ENCODE results near the gene SLIT3. TPM values are rescaled to one million over a fixed set of nuclear protein-coding genes. Genes with fewer than 3 reads are reported as not detected.
A peak's percentile ranks its signal among the peaks of the same experiment; 100 is the strongest.

Gene SLIT3
- total RNA-seq, 1 donor from 2014 or later = 70.0 TPM

DNA sequence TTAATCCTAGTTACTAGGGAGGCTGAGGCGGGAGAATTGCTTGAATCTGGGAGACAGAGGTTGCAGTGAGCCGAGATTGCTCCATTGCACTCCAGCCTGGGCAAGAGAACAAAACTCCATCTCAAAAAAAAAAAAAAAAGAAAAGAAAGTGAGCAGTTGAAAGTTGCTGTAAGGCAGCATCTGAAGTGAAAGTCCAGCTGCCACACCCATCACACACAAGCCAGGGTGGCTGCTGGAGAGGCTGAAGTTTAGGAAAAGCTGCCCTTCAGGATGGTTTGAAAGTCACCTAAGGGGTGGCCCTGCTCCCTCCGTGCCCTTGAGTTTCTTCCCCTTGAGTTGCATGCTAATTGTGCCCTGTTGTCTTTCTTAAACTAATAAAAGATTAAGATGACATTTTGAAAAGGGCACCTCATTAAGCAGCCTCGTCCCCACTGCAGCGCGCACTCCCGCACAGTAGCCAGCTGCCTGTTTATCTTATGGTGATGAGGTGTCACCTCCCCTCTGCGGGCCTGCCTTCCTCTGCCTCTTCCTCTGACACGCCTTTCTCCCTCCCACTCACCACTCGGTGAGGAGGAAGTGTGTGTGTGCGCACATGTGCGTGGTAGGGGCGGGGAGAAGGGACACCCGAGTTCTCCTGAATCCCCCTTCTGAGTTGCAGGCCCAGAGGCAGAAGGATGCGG, 617.6 kb downstream of the SLIT3 start:
- TF ChIP-seq, protein P1, sequence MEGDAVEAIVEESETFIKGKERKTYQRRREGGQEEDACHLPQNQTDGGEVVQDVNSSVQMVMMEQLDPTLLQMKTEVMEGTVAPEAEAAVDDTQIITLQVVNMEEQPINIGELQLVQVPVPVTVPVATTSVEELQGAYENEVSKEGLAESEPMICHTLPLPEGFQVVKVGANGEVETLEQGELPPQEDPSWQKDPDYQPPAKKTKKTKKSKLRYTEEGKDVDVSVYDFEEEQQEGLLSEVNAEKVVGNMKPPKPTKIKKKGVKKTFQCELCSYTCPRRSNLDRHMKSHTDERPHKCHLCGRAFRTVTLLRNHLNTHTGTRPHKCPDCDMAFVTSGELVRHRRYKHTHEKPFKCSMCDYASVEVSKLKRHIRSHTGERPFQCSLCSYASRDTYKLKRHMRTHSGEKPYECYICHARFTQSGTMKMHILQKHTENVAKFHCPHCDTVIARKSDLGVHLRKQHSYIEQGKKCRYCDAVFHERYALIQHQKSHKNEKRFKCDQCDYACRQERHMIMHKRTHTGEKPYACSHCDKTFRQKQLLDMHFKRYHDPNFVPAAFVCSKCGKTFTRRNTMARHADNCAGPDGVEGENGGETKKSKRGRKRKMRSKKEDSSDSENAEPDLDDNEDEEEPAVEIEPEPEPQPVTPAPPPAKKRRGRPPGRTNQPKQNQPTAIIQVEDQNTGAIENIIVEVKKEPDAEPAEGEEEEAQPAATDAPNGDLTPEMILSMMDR (IDR thresholded peaks at IDR 0.05) = no peak
- peaks cover 4% of the 10 kb centered on the region for H3K4me1 ChIP-seq
- H3K27ac ChIP-seq = no peak overlapping the region
- no peaks in the 10 kb centered on the region for H3K36me3 ChIP-seq
- no peaks in the 10 kb centered on the region for H3K9me3 ChIP-seq
- intact Hi-C loops (cut with DNase I) = no loop called here
- no peak for DNase-seq
- no peaks in the 10 kb centered on the region for H3K27me3 ChIP-seq
- ATAC-seq = peak; percentile 37
- H3K4me3 ChIP-seq = no peak overlapping the region

DNA sequence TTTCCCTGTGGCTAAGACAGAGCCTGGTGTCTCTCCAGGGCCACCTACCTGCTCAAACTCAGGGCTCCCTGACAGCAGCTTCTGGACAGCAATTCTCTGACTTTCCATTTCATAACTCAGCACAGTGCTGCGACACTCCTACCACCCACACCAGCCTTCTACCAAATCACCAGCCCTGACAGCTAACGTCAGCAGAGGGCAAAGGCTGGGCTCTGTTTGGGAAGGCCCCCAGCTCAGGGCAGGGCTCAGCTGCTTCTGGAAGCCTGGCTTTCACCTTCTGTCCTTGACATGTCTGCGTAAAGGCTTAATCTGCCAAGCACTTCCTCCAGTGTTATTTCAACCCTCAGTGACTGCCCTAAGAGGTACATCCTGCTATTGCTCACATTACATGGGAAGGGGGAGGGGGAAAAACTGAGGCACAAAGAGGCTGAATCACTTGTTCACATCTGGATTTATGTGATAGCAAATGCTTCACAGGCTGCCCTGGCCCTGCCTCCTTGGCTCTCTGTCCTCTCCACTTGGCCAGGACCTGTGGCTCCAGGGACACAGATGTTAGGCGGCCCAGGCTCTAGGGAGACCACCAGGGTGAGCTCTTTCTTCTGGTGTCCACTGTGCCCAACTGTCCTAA, 619.3 kb downstream of the SLIT3 start:
- intact Hi-C loops (cut with DNase I) = no loop called here
- Histone ChIP-seq H3K27ac (peak overlapping the region; percentile 36), H3K9me3 (no peaks in the 10 kb centered on the region), H3K36me3 (no peaks in the 10 kb centered on the region), H3K4me1 (peaks cover 4% of the 10 kb centered on the region), H3K27me3 (no peaks in the 10 kb centered on the region), H3K4me3 (no peak overlapping the region)
- TF ChIP-seq, protein P1 (IDR thresholded peaks at IDR 0.05) = no peak
- no peak for DNase-seq
- ATAC-seq = peak; percentile 51

GRCh38 chr5:168680395-168680794, 620.5 kb downstream of the SLIT3 start:
- Histone ChIP-seq H3K27me3 (no peaks in the 10 kb centered on the region), H3K4me1 (peaks cover 4% of the 10 kb centered on the region), H3K4me3 (no peak overlapping the region), H3K9me3 (no peaks in the 10 kb centered on the region), H3K27ac (no peak overlapping the region), H3K36me3 (no peaks in the 10 kb centered on the region)
- ATAC-seq = no peak
- DNase-seq = no peak
- TF ChIP-seq, protein P1 (IDR thresholded peaks at IDR 0.05) = no peak
- intact Hi-C loops (cut with DNase I) = no loop called here

DNA sequence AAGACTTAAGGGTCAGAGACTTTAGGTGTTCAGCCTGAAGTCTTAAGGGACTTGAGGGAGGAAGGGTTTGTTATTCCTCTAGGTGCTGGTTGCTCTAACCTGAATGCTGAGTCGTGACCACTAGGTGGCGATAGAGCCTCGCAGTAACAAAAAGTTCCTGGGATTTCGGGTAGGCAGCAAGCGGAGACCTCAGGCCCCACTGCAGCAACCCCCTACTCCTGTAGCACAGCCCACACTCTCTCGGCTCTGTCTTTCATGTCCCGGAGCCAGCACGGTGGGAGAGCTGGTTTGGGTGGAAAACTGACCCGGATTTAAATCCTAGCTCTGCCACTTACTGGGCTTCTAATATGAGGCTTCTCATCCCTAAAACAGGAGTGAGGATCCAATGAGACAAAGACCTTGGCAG, 621.4 kb downstream of the SLIT3 start:
- Histone ChIP-seq H3K4me3 (no peak overlapping the region), H3K4me1 (peaks cover 4% of the 10 kb centered on the region), H3K9me3 (no peaks in the 10 kb centered on the region), H3K27ac (no peak overlapping the region), H3K27me3 (no peaks in the 10 kb centered on the region), H3K36me3 (no peaks in the 10 kb centered on the region)
- intact Hi-C loops (cut with DNase I) = no loop called here
- peak; percentile 68 for DNase-seq
- TF ChIP-seq, protein P1 (IDR thresholded peaks at IDR 0.05) = peak; percentile 92
- peak; percentile 67 for ATAC-seq

DNA sequence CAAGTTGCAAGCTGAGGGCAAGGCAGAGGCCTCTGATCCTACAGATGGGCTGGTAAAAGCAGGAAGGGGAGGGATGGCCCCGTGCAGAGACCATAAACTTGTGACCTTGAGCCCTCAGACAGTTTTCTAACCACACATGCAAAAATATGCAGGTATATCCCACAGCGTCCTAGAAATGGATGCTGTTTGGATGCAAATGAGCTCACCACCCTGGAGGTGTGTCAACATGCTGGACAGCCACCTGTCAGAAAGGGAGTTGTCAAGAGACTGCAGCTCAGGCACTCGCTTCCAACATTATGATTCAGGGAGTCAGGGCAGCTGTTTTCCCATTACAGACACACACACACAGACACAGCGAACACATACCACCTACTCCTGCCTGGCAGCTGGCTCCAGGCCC, 624.4 kb downstream of the SLIT3 start:
- intact Hi-C loops (cut with DNase I) = no loop called here
- Histone ChIP-seq H3K4me3 (no peak overlapping the region), H3K9me3 (no peaks in the 10 kb centered on the region), H3K4me1 (peaks cover 4% of the 10 kb centered on the region), H3K27ac (no peak overlapping the region), H3K36me3 (no peaks in the 10 kb centered on the region), H3K27me3 (no peaks in the 10 kb centered on the region)
- no peak for DNase-seq
- TF ChIP-seq, protein P1 (IDR thresholded peaks at IDR 0.05) = no peak
- no peak for ATAC-seq

Data from upper lobe of right lung (tissue), 1 donor.